Measurements from ENCODE around the gene CSF2.

Gene CSF2

GRCh38 chr5:132086277-132086794 lies 12.7 kb downstream of the CSF2 start:
- H3K27me3 ChIP-seq (ENCODE audit: insufficient read depth, poor library complexity, severe bottlenecking), result no peaks in the 10 kb centered on the region
- no peak for DNase-seq (ENCODE audit: low read depth in 1 of 2, low spot score in 1 of 2)
- no peak overlapping the region for H3K4me3 ChIP-seq (replicated peaks; ENCODE audit: insufficient read depth, low read length)
- TF ChIP-seq REST (IDR thresholded peaks at IDR 0.05; ENCODE audit: insufficient replicate concordance, low read depth) (no peak), POLR2AphosphoS5 (IDR thresholded peaks at IDR 0.05; ENCODE audit: low read depth) (no peak), GABPA (IDR thresholded peaks at IDR 0.05; ENCODE audit: low read depth) (no peak), SPI1 (IDR thresholded peaks at IDR 0.05; ENCODE audit: borderline replicate concordance, low read depth) (no peak), CTCF (IDR thresholded peaks at IDR 0.05; ENCODE audit: insufficient read depth, low read length) (no peak)
- no peak overlapping the region for H3K27ac ChIP-seq (replicated peaks)

GRCh38 chr5:132087176-132087575 lies 13.6 kb downstream of the CSF2 start:
- DNase-seq (ENCODE audit: low read depth in 1 of 2, low spot score in 1 of 2), result no peak
- no peak overlapping the region for H3K4me3 ChIP-seq (replicated peaks; ENCODE audit: insufficient read depth, low read length)
- H3K27ac ChIP-seq (replicated peaks), result no peak overlapping the region
- TF ChIP-seq REST (IDR thresholded peaks at IDR 0.05; ENCODE audit: insufficient replicate concordance, low read depth) (no peak), GABPA (IDR thresholded peaks at IDR 0.05; ENCODE audit: low read depth) (no peak), POLR2AphosphoS5 (IDR thresholded peaks at IDR 0.05; ENCODE audit: low read depth) (no peak), CTCF (IDR thresholded peaks at IDR 0.05; ENCODE audit: insufficient read depth, low read length) (no peak), SPI1 (IDR thresholded peaks at IDR 0.05; ENCODE audit: borderline replicate concordance, low read depth) (no peak)
- no peaks in the 10 kb centered on the region for H3K27me3 ChIP-seq (ENCODE audit: insufficient read depth, poor library complexity, severe bottlenecking)

- no peak for TF ChIP-seq SPI1 (IDR thresholded peaks at IDR 0.05; ENCODE audit: borderline replicate concordance, low read depth)
- TF ChIP-seq GABPA (IDR thresholded peaks at IDR 0.05; ENCODE audit: low read depth), result no peak
- TF ChIP-seq REST (IDR thresholded peaks at IDR 0.05; ENCODE audit: insufficient replicate concordance, low read depth), result no peak
- TF ChIP-seq CTCF (IDR thresholded peaks at IDR 0.05; ENCODE audit: insufficient read depth, low read length), result no peak
- TF ChIP-seq POLR2AphosphoS5 (IDR thresholded peaks at IDR 0.05; ENCODE audit: low read depth), result no peak
- no peak for DNase-seq (ENCODE audit: low read depth in 1 of 2, low spot score in 1 of 2)
- H3K4me3 ChIP-seq (replicated peaks; ENCODE audit: insufficient read depth, low read length), result no peak overlapping the region
- H3K27ac ChIP-seq (replicated peaks), result no peak overlapping the region
- H3K27me3 ChIP-seq (ENCODE audit: insufficient read depth, poor library complexity, severe bottlenecking), result no peaks in the 10 kb centered on the region
These were observed 14.1 kb downstream of the CSF2 start for GRCh38 chr5:132087661-132088060.

All from HL-60 (cell line).